HepG2 (cell line): ENCODE measurements around the gene NUFIP1. TPM values are rescaled to one million over a fixed set of nuclear protein-coding genes. Genes with fewer than 3 reads are reported as not detected.

Source experiments
- ATF4 ChIP-seq, 2 experiments: fragments of 450-650 bp in 1 of 2; sonication (generic) in 1 of 2; formaldehyde crosslinking; IDR thresholded peaks; 2 replicates each; pipeline versions ENCODE4 v1.5.0 to v1.8.0; 2020 to 2022; ENCODE audit warnings: mild to moderate bottlenecking in 1 of 2, missing genetic modification reagents in 1 of 2
- CCAR2 ChIP-seq: fragments of 200-400 bp; formaldehyde crosslinking; optimal IDR thresholded peaks from 2 replicates; pipeline ENCODE3; 2018; ENCODE audit warnings: low read depth, mild to moderate bottlenecking, low read length, moderate library complexity
- GATA4 ChIP-seq: sonication (generic); IDR thresholded peaks from 2 replicates; pipeline ENCODE4 v1.6.1; 2016; ENCODE audit warnings: antibody characterized with exemption, low read depth, borderline replicate concordance
- HNF4A ChIP-seq: sonication (generic); formaldehyde crosslinking; IDR thresholded peaks from 2 replicates; pipeline ENCODE4 v1.4.0; 2020; ENCODE audit warnings: missing genetic modification reagents
- HNRNPK ChIP-seq: fragments of 200-400 bp; formaldehyde crosslinking; IDR thresholded peaks from 2 replicates; pipeline ENCODE4 v1.6.1; 2018; ENCODE audit warnings: low read length, low read depth, moderate library complexity, mild to moderate bottlenecking; ENCODE audit not compliant: poor library complexity, severe bottlenecking
- MAX ChIP-seq: IDR thresholded peaks from 2 replicates; pipeline ENCODE4 v1.6.1; 2012; ENCODE audit warnings: inconsistent platforms
- MIER2 ChIP-seq: IDR thresholded peaks from 2 replicates; pipeline ENCODE4 v1.6.1; 2016; ENCODE audit warnings: missing biosample characterization, missing genetic modification reagents
- MTF2 ChIP-seq: sonication (generic); formaldehyde crosslinking; IDR thresholded peaks from 2 replicates; pipeline ENCODE4 v1.5.0; 2020; ENCODE audit warnings: missing genetic modification reagents, borderline replicate concordance
- XRCC5 ChIP-seq: fragments of 200-400 bp; formaldehyde crosslinking; optimal IDR thresholded peaks from 2 replicates; pipeline ENCODE3; 2017; ENCODE audit warnings: mild to moderate bottlenecking, low read length
- ZFX ChIP-seq: sonication (generic); formaldehyde crosslinking; IDR thresholded peaks from 2 replicates; pipeline ENCODE4 v1.4.0; 2020; ENCODE audit warnings: mild to moderate bottlenecking, low read depth, missing genetic modification reagents, moderate library complexity
- ZMYM4 ChIP-seq: sonication (generic); formaldehyde crosslinking; IDR thresholded peaks from 2 replicates; pipeline ENCODE4 v1.8.1; 2023; ENCODE audit warnings: mild to moderate bottlenecking, missing genetic modification reagents
- ZNF253 ChIP-seq: sonication (generic); formaldehyde crosslinking; IDR thresholded peaks from 2 replicates; pipeline ENCODE4 v1.8.0; 2022; ENCODE audit warnings: mild to moderate bottlenecking, missing genetic modification reagents, borderline replicate concordance
- ZNF281 ChIP-seq: sonication (generic); formaldehyde crosslinking; IDR thresholded peaks from 2 replicates; pipeline ENCODE4 v1.4.0; 2020; ENCODE audit warnings: missing genetic modification reagents, borderline replicate concordance
- ZNF687 ChIP-seq: sonication (generic); formaldehyde crosslinking; IDR thresholded peaks from 2 replicates; pipeline ENCODE4 v1.5.1; 2020; ENCODE audit warnings: mild to moderate bottlenecking, missing genetic modification reagents, moderate library complexity
- ZNF83 ChIP-seq: sonication (generic); formaldehyde crosslinking; IDR thresholded peaks from 2 replicates; pipeline ENCODE4 v1.4.0; 2020; ENCODE audit warnings: missing genetic modification reagents, mild to moderate bottlenecking, borderline replicate concordance
- ZSCAN21 ChIP-seq: sonication (generic); formaldehyde crosslinking; IDR thresholded peaks from 2 replicates; pipeline ENCODE4 v1.8.0; 2022; ENCODE audit warnings: mild to moderate bottlenecking, missing genetic modification reagents, moderate library complexity, borderline replicate concordance
- polyA plus RNA-seq, 8 experiments: library from polyadenylated mRNA; depleted of rRNA in 3 of 8; stranded (reverse) in 7 of 8; unstranded in 1 of 8; fragments of >200 nt; fragmentation: Illumina TruSeq in 4 of 8; extraction: Trizol in 4 of 8; gene quantifications; 2 replicates each; pipeline versions ENCODE4 v1.2.1 to v1.2.3, GENCODE V29; 2011 to 2016; ENCODE audit warnings: low read depth in 4 of 8, missing spikeins in 1 of 8, mixed read lengths in 1 of 8; ENCODE audit not compliant: insufficient read depth in 1 of 8
- total RNA-seq, 5 experiments: library from RNA; depleted of rRNA; stranded (reverse); fragments of >200 nt; fragmentation: Illumina TruSeq; extraction: Trizol; gene quantifications; 2 replicates each; pipeline ENCODE4 v1.2.3, GENCODE V29; 2016; ENCODE audit warnings: low read depth in 1 of 5
- TF ChIP-seq, protein P1 (sequence below): sonication (generic); formaldehyde crosslinking; IDR thresholded peaks from 2 replicates; pipeline ENCODE4 v1.4.0; 2020; ENCODE audit warnings: missing genetic modification reagents, mild to moderate bottlenecking, borderline replicate concordance

NUFIP1 gene
- total and polyA plus RNA-seq, 2 of the 13 experiments (the other 11 are each of a cell fraction or from before 2014, with no cell fraction given) = 1.9 to 10.3 TPM

GRCh38 chr13:44894001-44894770, 95.1 kb downstream of the NUFIP1 start (continued):
- TF ChIP-seq ZNF687 = peak; percentile 72
- peak; percentile 18; the same call in 1 of the 2 replicates for TF ChIP-seq MAX
- TF ChIP-seq ZNF253 (CRISPR knock-in tag) = no peak
- no peak for TF ChIP-seq CCAR2
- TF ChIP-seq ZFX (CRISPR knock-in tag) = peak; percentile 69
- TF ChIP-seq ZSCAN21 (CRISPR knock-in tag) = no peak
- TF ChIP-seq ZNF83 = no peak
- no peak for TF ChIP-seq MIER2
- peak; percentile 31; the same call in 1 of the 2 replicates for TF ChIP-seq HNF4A
- no peak for TF ChIP-seq MTF2 (CRISPR knock-in tag)
- TF ChIP-seq, protein P1, sequence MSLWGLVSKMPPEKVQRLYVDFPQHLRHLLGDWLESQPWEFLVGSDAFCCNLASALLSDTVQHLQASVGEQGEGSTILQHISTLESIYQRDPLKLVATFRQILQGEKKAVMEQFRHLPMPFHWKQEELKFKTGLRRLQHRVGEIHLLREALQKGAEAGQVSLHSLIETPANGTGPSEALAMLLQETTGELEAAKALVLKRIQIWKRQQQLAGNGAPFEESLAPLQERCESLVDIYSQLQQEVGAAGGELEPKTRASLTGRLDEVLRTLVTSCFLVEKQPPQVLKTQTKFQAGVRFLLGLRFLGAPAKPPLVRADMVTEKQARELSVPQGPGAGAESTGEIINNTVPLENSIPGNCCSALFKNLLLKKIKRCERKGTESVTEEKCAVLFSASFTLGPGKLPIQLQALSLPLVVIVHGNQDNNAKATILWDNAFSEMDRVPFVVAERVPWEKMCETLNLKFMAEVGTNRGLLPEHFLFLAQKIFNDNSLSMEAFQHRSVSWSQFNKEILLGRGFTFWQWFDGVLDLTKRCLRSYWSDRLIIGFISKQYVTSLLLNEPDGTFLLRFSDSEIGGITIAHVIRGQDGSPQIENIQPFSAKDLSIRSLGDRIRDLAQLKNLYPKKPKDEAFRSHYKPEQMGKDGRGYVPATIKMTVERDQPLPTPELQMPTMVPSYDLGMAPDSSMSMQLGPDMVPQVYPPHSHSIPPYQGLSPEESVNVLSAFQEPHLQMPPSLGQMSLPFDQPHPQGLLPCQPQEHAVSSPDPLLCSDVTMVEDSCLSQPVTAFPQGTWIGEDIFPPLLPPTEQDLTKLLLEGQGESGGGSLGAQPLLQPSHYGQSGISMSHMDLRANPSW (CRISPR knock-in tag) = no peak
- TF ChIP-seq HNRNPK = no peak
- no peak for TF ChIP-seq ATF4 (CRISPR knock-in tag; IDR thresholded peaks at IDR 0.05)
- no peak for TF ChIP-seq XRCC5
- 0 out of 2 replicates have a peak, but pooled peaks have one; percentile 7 for TF ChIP-seq ZMYM4
- TF ChIP-seq GATA4 = no peak
- no peak for TF ChIP-seq ZNF281
